OCI-LY1 (cell line): ENCODE results near the gene VSTM4.

ENCODE experiments used
- H2AFZ ChIP-seq: fragments of 200-600 bp; sonication (generic), shearing (Covaris generic); 2 replicates; pipeline ENCODE4 v1.6.0; 2014; ENCODE audit warnings: antibody characterized with exemption, mild to moderate bottlenecking, low read length
- H3F3A ChIP-seq: fragments of 200-600 bp; sonication (generic), shearing (Covaris generic); 2 replicates; pipeline ENCODE4 v1.6.0; 2014; ENCODE audit warnings: mild to moderate bottlenecking, antibody characterized with exemption, low read length, moderate library complexity; ENCODE audit not compliant: insufficient read depth
- H3K27ac ChIP-seq: fragments of 200-600 bp; sonication (generic); 2 replicates; pipeline ENCODE4 v1.5.1; 2014; ENCODE audit warnings: low read length, mixed run types, mild to moderate bottlenecking, low read depth; ENCODE audit not compliant: poor library complexity, severe bottlenecking
- H3K27me3 ChIP-seq: fragments of 200-600 bp; sonication (generic); 2 replicates; pipeline ENCODE4 v1.6.0; 2014; ENCODE audit warnings: antibody characterized with exemption, mild to moderate bottlenecking, low read length, moderate library complexity; ENCODE audit not compliant: insufficient read depth
- H3K36me3 ChIP-seq: fragments of 200-600 bp; sonication (generic); 2 replicates; pipeline ENCODE4 v1.6.1; 2014; ENCODE audit warnings: mild to moderate bottlenecking, antibody characterized with exemption, low read length, moderate library complexity, mixed read lengths; ENCODE audit not compliant: insufficient read depth
- H3K4me1 ChIP-seq: fragments of 200-600 bp; sonication (generic); 2 replicates; pipeline ENCODE4 v1.5.1; 2014; ENCODE audit warnings: mild to moderate bottlenecking, low read length, moderate library complexity; ENCODE audit not compliant: insufficient read depth, severe bottlenecking
- H3K4me2 ChIP-seq: fragments of 200-600 bp; sonication (generic), shearing (Covaris generic); 2 replicates; pipeline ENCODE4 v1.6.1; 2014; ENCODE audit warnings: low read length
- H3K4me3 ChIP-seq: fragments of 200-600 bp; sonication (generic); 2 replicates; pipeline ENCODE4 v1.5.1; 2014; ENCODE audit warnings: low read length, low read depth, mild to moderate bottlenecking, mixed read lengths; ENCODE audit not compliant: poor library complexity, severe bottlenecking
- H3K79me2 ChIP-seq: fragments of 200-600 bp; shearing (Covaris generic); 2 replicates; pipeline ENCODE4 v1.6.1; 2016; ENCODE audit warnings: mixed run types, low read length, mixed read lengths; ENCODE audit not compliant: insufficient read depth
- H3K9ac ChIP-seq: fragments of 200-600 bp; sonication (generic), shearing (Covaris generic); 2 replicates; pipeline ENCODE4 v1.6.1; 2014; ENCODE audit warnings: mild to moderate bottlenecking, low read length, mixed read lengths
- H3K9me2 ChIP-seq: fragments of 200-600 bp; sonication (generic), shearing (Covaris generic); 2 replicates; pipeline ENCODE4 v1.6.1; 2014; ENCODE audit warnings: low read depth, mild to moderate bottlenecking, low read length, mixed read lengths
- H3K9me3 ChIP-seq: fragments of 200-600 bp; shearing (Covaris generic); 2 replicates; pipeline ENCODE4 v1.6.1; 2014; ENCODE audit warnings: low read length, mixed read lengths
- H4K20me1 ChIP-seq: fragments of 200-600 bp; sonication (generic), shearing (Covaris generic); 2 replicates; pipeline ENCODE4 v1.6.0; 2016; ENCODE audit warnings: mild to moderate bottlenecking, low read length; ENCODE audit not compliant: insufficient read depth
- CTCF ChIP-seq: fragments of 200-600 bp; sonication (generic), shearing (Covaris generic); IDR thresholded peaks from 2 replicates; pipeline ENCODE4 v1.5.1; 2017; ENCODE audit warnings: mild to moderate bottlenecking, antibody characterized with exemption, low read length, moderate library complexity, mixed read lengths
- EZH2 ChIP-seq: fragments of 200-600 bp; sonication (generic), shearing (Covaris generic); IDR thresholded peaks from 2 replicates; pipeline ENCODE4 v1.8.0; 2017; ENCODE audit warnings: borderline replicate concordance, mixed run types, mild to moderate bottlenecking, antibody characterized with exemption, low read length, moderate library complexity, mixed read lengths

VSTM4 gene

DNA sequence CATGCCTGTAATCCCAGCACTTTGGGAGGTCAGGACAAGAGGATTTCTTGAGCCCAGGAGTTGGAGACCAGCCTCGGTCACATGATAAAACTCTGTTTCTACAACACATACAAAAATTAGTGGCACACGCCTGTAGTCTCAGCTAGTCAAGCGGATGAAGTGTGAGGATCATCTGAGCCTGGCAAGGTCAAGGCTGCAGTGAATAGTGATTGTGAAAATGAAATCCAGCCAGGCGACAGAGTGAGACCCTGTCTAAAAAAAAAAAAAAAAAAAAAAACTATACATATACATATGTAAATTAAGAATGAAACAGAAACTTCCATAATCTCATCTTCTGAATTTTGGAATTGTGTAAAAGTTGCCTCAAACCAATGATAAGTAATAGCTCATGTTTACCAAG is 36.7 kb upstream of the VSTM4 start:
- H3K9ac ChIP-seq = no peak overlapping the region
- TF ChIP-seq CTCF (no peak), EZH2 (no peak)
- H3K4me3 ChIP-seq = no peak overlapping the region
- H3K27ac ChIP-seq = no peak overlapping the region
- H3K36me3 ChIP-seq = no peaks in the 10 kb centered on the region
- H3K9me3 ChIP-seq = no peaks in the 10 kb centered on the region
- H3K27me3 ChIP-seq = 0 out of 2 replicates have a peak, but pooled peaks cover 5% of the 10 kb centered on the region
- no peaks in the 10 kb centered on the region for H3F3A ChIP-seq
- H2AFZ ChIP-seq = no peak overlapping the region
- H3K9me2 ChIP-seq = no peaks in the 10 kb centered on the region
- no peak overlapping the region for H3K4me2 ChIP-seq
- H4K20me1 ChIP-seq = no peaks in the 10 kb centered on the region
- H3K79me2 ChIP-seq = no peaks in the 10 kb centered on the region
- H3K4me1 ChIP-seq = no peaks in the 10 kb centered on the region

GRCh38 chr10:49151481-49151880 is 36.2 kb upstream of the VSTM4 start:
- Histone ChIP-seq H3K36me3 (no peaks in the 10 kb centered on the region), H3K27ac (no peak overlapping the region), H4K20me1 (no peaks in the 10 kb centered on the region), H3K9me3 (no peaks in the 10 kb centered on the region), H3K9ac (no peak overlapping the region), H2AFZ (no peak overlapping the region), H3F3A (no peaks in the 10 kb centered on the region), H3K4me1 (no peaks in the 10 kb centered on the region), H3K79me2 (no peaks in the 10 kb centered on the region), H3K9me2 (no peaks in the 10 kb centered on the region), H3K27me3 (0 out of 2 replicates have a peak, but pooled peaks cover 5% of the 10 kb centered on the region), H3K4me3 (no peak overlapping the region), H3K4me2 (no peak overlapping the region)
- TF ChIP-seq CTCF (no peak), EZH2 (no peak)

DNA sequence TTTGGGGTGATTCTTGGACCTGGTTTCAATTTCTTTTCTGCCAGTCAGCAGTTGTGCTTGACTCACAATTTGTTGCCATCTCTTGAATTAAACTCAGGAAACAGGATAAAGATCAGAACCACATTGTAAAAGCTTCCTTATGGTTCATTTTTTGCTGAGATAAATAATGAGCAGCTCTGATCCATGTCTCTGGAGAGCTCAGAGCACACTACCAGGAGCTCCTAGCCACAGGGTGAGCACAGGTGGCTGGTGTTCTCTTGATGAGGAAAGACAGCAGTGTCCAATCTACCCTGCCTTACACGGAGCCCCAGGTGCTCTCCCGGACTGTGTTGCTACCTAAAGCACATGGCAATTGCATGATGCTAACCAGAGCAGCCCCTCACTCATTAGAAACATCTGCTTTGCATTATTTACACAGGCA is 35.7 kb upstream of the VSTM4 start:
- H3K79me2 ChIP-seq = no peaks in the 10 kb centered on the region
- H3K36me3 ChIP-seq = no peaks in the 10 kb centered on the region
- TF ChIP-seq CTCF = no peak
- no peak for TF ChIP-seq EZH2
- no peak overlapping the region for H2AFZ ChIP-seq
- no peaks in the 10 kb centered on the region for H4K20me1 ChIP-seq
- no peaks in the 10 kb centered on the region for H3K9me3 ChIP-seq
- no peaks in the 10 kb centered on the region for H3K9me2 ChIP-seq
- no peak overlapping the region for H3K9ac ChIP-seq
- no peaks in the 10 kb centered on the region for H3F3A ChIP-seq
- H3K4me1 ChIP-seq = no peaks in the 10 kb centered on the region
- 0 out of 2 replicates have a peak, but pooled peaks cover 5% of the 10 kb centered on the region for H3K27me3 ChIP-seq
- no peak overlapping the region for H3K4me3 ChIP-seq
- no peak overlapping the region for H3K27ac ChIP-seq
- no peak overlapping the region for H3K4me2 ChIP-seq
